Keratinocyte (primary cell): ENCODE measurements around the gene CAPN14. TPM values are rescaled to one million over a fixed set of nuclear protein-coding genes. Genes with fewer than 3 reads are reported as not detected.

ENCODE experiments used
- DNase-seq: peaks from one replicate; pipeline ENCODE4 v3.0.0-alpha.2; 2011; ENCODE audit warnings: low read depth, missing footprints, low spot score
- FAIRE-seq: peaks from 2 replicates; lab custom pipeline; 2011; peaks lifted over from hg19 to GRCh38; lab: Jason Lieb, UNC
- H2AFZ ChIP-seq: 2 replicates; pipeline ENCODE4 v1.6.0; 2012; ENCODE audit warnings: low read length, control low read depth, inconsistent platforms; ENCODE audit not compliant: control insufficient read depth
- H3K27ac ChIP-seq: 2 replicates; pipeline ENCODE4 v1.5.1; 2011; ENCODE audit warnings: low read length; ENCODE audit not compliant: control insufficient read depth, insufficient read depth
- H3K27me3 ChIP-seq: 3 replicates; pipeline ENCODE4 v1.6.0; 2011; ENCODE audit warnings: low read length; ENCODE audit not compliant: control insufficient read depth, insufficient read depth; ENCODE audit errors: extremely low read depth
- H3K36me3 ChIP-seq, 2 experiments: 2 replicates in 1 of 2; 3 replicates in 1 of 2; pipeline ENCODE4 v1.5.1; 2011; ENCODE audit warnings: low read length in 2 of 2, mild to moderate bottlenecking in 1 of 2; ENCODE audit not compliant: control insufficient read depth in 2 of 2, insufficient read depth in 2 of 2; ENCODE audit errors: extremely low read depth in 1 of 2
- H3K4me1 ChIP-seq: 3 replicates; pipeline ENCODE4 v1.5.1; 2011; ENCODE audit warnings: low read length; ENCODE audit not compliant: control insufficient read depth, insufficient read depth; ENCODE audit errors: extremely low read depth
- H3K4me2 ChIP-seq: 3 replicates; pipeline ENCODE4 v1.6.0; 2011; ENCODE audit warnings: low read depth, low read length; ENCODE audit not compliant: control insufficient read depth, insufficient read depth; ENCODE audit errors: extremely low read depth
- H3K4me3 ChIP-seq, 3 experiments: fragments of 200-600 bp in 1 of 3; sonication (generic) in 1 of 3; 2 replicates in 2 of 3; 3 replicates in 1 of 3; pipeline ENCODE4 v1.5.1; 2011 to 2016; ENCODE audit warnings: low read length in 3 of 3, mild to moderate bottlenecking in 3 of 3, control low read depth in 2 of 3, inconsistent platforms in 1 of 3, low read depth in 1 of 3, mixed read lengths in 1 of 3, mixed run types in 1 of 3, moderate library complexity in 1 of 3; ENCODE audit not compliant: control insufficient read depth in 2 of 3, insufficient read depth in 2 of 3; ENCODE audit errors: extremely low read depth in 1 of 3
- H3K79me2 ChIP-seq: 2 replicates; pipeline ENCODE4 v1.6.0; 2012; ENCODE audit warnings: low read length; ENCODE audit not compliant: control insufficient read depth, insufficient read depth
- H3K9ac ChIP-seq: 3 replicates; pipeline ENCODE4 v1.6.0; 2011; ENCODE audit warnings: low read length; ENCODE audit not compliant: control insufficient read depth, insufficient read depth; ENCODE audit errors: extremely low read depth
- H3K9me1 ChIP-seq: 3 replicates; pipeline ENCODE4 v1.6.0; 2011; ENCODE audit warnings: low read length; ENCODE audit not compliant: control insufficient read depth, insufficient read depth; ENCODE audit errors: extremely low read depth
- H3K9me3 ChIP-seq: 2 replicates; pipeline ENCODE4 v1.5.1; 2012; ENCODE audit warnings: low read depth, low read length; ENCODE audit not compliant: control insufficient read depth
- H4K20me1 ChIP-seq: 3 replicates; pipeline ENCODE4 v1.6.0; 2011; ENCODE audit warnings: low read length; ENCODE audit not compliant: control insufficient read depth, insufficient read depth; ENCODE audit errors: extremely low read depth
- CTCF ChIP-seq, 3 experiments: IDR thresholded peaks in 1 of 3; conservative IDR thresholded peaks in 1 of 3; optimal IDR thresholded peaks in 1 of 3; 2 replicates in 2 of 3; 3 replicates in 1 of 3; pipeline versions ENCODE3 to v1.5.1; 2011; ENCODE audit warnings: low read length in 3 of 3, mild to moderate bottlenecking in 3 of 3, moderate library complexity in 2 of 3, control low read depth in 1 of 3, inconsistent platforms in 1 of 3; ENCODE audit not compliant: insufficient read depth in 2 of 3; ENCODE audit errors: extremely low read depth in 1 of 3
- EZH2 ChIP-seq: IDR thresholded peaks from one replicate; pipeline ENCODE4 v1.6.1; 2012; ENCODE audit warnings: inconsistent platforms, mild to moderate bottlenecking, low read length, moderate library complexity
- dilution Hi-C: fragments of 300-500 bp; cut with MboI; formaldehyde crosslinking; loops from one replicate; pipeline ENCODE4 v1.7.0; 2020; ENCODE audit warnings: low sequenced_read_pairs; ENCODE audit not compliant: extremely low pct_ligation_motif_present
- polyA plus RNA-seq, 5 experiments: library from polyadenylated mRNA; depleted of rRNA in 3 of 5; stranded (reverse) in 3 of 5; stranded (forward) in 1 of 5; unstranded in 1 of 5; fragments of >200 nt; gene quantifications; 1 replicate in 1 of 5; 2 replicates in 3 of 5; 3 replicates in 1 of 5; pipeline versions ENCODE4 v1.2.1 to v1.2.3, GENCODE V29; 2011 to 2012; ENCODE audit warnings: missing spikeins in 2 of 5, low read depth in 1 of 5, low replicate concordance in 1 of 5

The CAPN14 gene
- polyA plus RNA-seq, 1 donor (not counting 4 experiments of a cell fraction or from before 2014, with no cell fraction given): 1.1 TPM

- Histone ChIP-seq H3K36me3 (no peaks in the 10 kb centered on the region), H3K4me3 (no peak overlapping the region), H3K9me1 (no peaks in the 10 kb centered on the region), H3K79me2 (no peaks in the 10 kb centered on the region), H3K4me1 (peaks cover 9% of the 10 kb centered on the region), H3K4me2 (no peak overlapping the region), H2AFZ (no peak overlapping the region), H4K20me1 (no peaks in the 10 kb centered on the region), H3K27me3 (no peaks in the 10 kb centered on the region), H3K9me3 (no peaks in the 10 kb centered on the region), H3K9ac (no peak overlapping the region), H3K27ac (no peak overlapping the region)
- DNase-seq: no peak
- dilution Hi-C loops: no loop called here
- TF ChIP-seq CTCF (optimal IDR thresholded peaks at IDR 0.05 in 1 of 3, IDR thresholded peaks at IDR 0.05 in 1 of 3, conservative IDR thresholded peaks at IDR 0.05 in 1 of 3; ENCODE audit: extremely low read depth in 1 of 3, insufficient read depth in 2 of 3, low read length in 3 of 3): no peak
- TF ChIP-seq EZH2: no peak
- no peak for FAIRE-seq
Observed at GRCh38 chr2:31243053-31243452, 25.7 kb upstream of the CAPN14 start.

- Histone ChIP-seq H3K4me3 (no peak overlapping the region), H3K4me2 (no peak overlapping the region), H3K9ac (no peak overlapping the region), H4K20me1 (no peaks in the 10 kb centered on the region), H3K27me3 (no peaks in the 10 kb centered on the region), H3K4me1 (peaks cover 9% of the 10 kb centered on the region), H3K27ac (no peak overlapping the region), H3K9me1 (no peaks in the 10 kb centered on the region), H3K36me3 (no peaks in the 10 kb centered on the region), H3K79me2 (no peaks in the 10 kb centered on the region), H2AFZ (no peak overlapping the region), H3K9me3 (no peaks in the 10 kb centered on the region)
- TF ChIP-seq EZH2: no peak
- no peak for TF ChIP-seq CTCF (optimal IDR thresholded peaks at IDR 0.05 in 1 of 3, IDR thresholded peaks at IDR 0.05 in 1 of 3, conservative IDR thresholded peaks at IDR 0.05 in 1 of 3; ENCODE audit: extremely low read depth in 1 of 3, insufficient read depth in 2 of 3, low read length in 3 of 3)
- DNase-seq (no peak), FAIRE-seq (no peak)
- dilution Hi-C loops: no loop called here
Observed at GRCh38 chr2:31241625-31242270, 24.4 kb upstream of the CAPN14 start.
